GM23248 (cell line): Measurements from ENCODE around the gene SLC66A1. TPM values are rescaled to one million over a fixed set of nuclear protein-coding genes. Genes with fewer than 3 reads are reported as not detected.

Source experiments
- DNase-seq: peaks from one replicate; pipeline ENCODE4 v3.0.0-alpha.2; 2015
- H2AFZ ChIP-seq: fragments of 200-600 bp; sonication (generic); 2 replicates; pipeline ENCODE4 v1.6.1; 2016; ENCODE audit warnings: antibody characterized with exemption
- H3F3A ChIP-seq: fragments of 200-600 bp; sonication (generic); 2 replicates; pipeline ENCODE4 v1.6.1; 2016; ENCODE audit warnings: mild to moderate bottlenecking, antibody characterized with exemption, mixed run types; ENCODE audit not compliant: insufficient read depth
- H3K27ac ChIP-seq: fragments of 200-600 bp; sonication (generic); 2 replicates; pipeline ENCODE4 v1.5.1; 2016; ENCODE audit warnings: mild to moderate bottlenecking
- H3K27me3 ChIP-seq: fragments of 200-600 bp; sonication (generic); replicated peaks from 2 replicates; pipeline ENCODE4 v1.6.1; 2016; ENCODE audit warnings: mild to moderate bottlenecking; ENCODE audit not compliant: insufficient read depth
- H3K36me3 ChIP-seq: fragments of 200-600 bp; sonication (generic); 2 replicates; pipeline ENCODE4 v1.6.1; 2016; ENCODE audit warnings: low read depth, mild to moderate bottlenecking
- H3K4me1 ChIP-seq: fragments of 200-600 bp; sonication (generic); 2 replicates; pipeline ENCODE4 v1.6.1; 2016; ENCODE audit warnings: mild to moderate bottlenecking; ENCODE audit not compliant: insufficient read depth
- H3K4me2 ChIP-seq: fragments of 200-600 bp; sonication (generic); one replicate; pipeline ENCODE4 v1.6.1; 2016; ENCODE audit warnings: mild to moderate bottlenecking; ENCODE audit not compliant: unreplicated experiment
- H3K4me3 ChIP-seq: fragments of 200-600 bp; sonication (generic); 2 replicates; pipeline ENCODE4 v1.5.1; 2016; ENCODE audit warnings: mild to moderate bottlenecking
- H3K79me2 ChIP-seq: fragments of 200-600 bp; sonication (generic); 2 replicates; pipeline ENCODE4 v1.6.1; 2016; ENCODE audit warnings: mild to moderate bottlenecking; ENCODE audit not compliant: insufficient read depth
- H3K9ac ChIP-seq: fragments of 200-600 bp; sonication (generic); 2 replicates; pipeline ENCODE4 v1.6.1; 2016; ENCODE audit warnings: mild to moderate bottlenecking
- H3K9me2 ChIP-seq: fragments of 200-600 bp; sonication (generic); 2 replicates; pipeline ENCODE4 v1.6.1; 2016; ENCODE audit warnings: mixed run types, mild to moderate bottlenecking, moderate library complexity; ENCODE audit not compliant: insufficient read depth
- H3K9me3 ChIP-seq: fragments of 200-600 bp; sonication (generic); one replicate; pipeline ENCODE4 v1.6.1; 2017; ENCODE audit warnings: low read depth
- H4K20me1 ChIP-seq: fragments of 200-600 bp; sonication (generic); 2 replicates; pipeline ENCODE4 v1.6.0; 2016; ENCODE audit not compliant: insufficient read depth
- EZH2 ChIP-seq: fragments of 200-600 bp; sonication (generic); IDR thresholded peaks from 2 replicates; pipeline ENCODE4 v1.6.1; 2018; ENCODE audit warnings: antibody characterized with exemption, mild to moderate bottlenecking; ENCODE audit not compliant: insufficient read depth, poor library complexity, severe bottlenecking
- EZH2phosphoT487 ChIP-seq: fragments of 200-600 bp; sonication (generic); IDR thresholded peaks from 2 replicates; pipeline ENCODE4 v1.6.1; 2018; ENCODE audit warnings: antibody characterized with exemption, moderate library complexity, mild to moderate bottlenecking, low read depth; ENCODE audit not compliant: insufficient read depth
- WGBS, 2 experiments: methylation state at CpG; one replicate each; pipeline ENCODE4 v1.1.6; 2015 to 2017; ENCODE audit warnings: low lambda C conversion rate in 2 of 2, low coverage in 1 of 2; ENCODE audit errors: missing lambda C conversion rate in 2 of 2; 5-methylcytosine and 5-hydroxymethylcytosine counted together
- in situ Hi-C: fragments of 300-500 bp; cut with MboI; formaldehyde crosslinking; loops from 2 replicates; pipeline ENCODE4 v1.15.0; 2020
- polyA plus RNA-seq: library from polyadenylated mRNA; unstranded; fragments of >200 nt; fragmentation: Nextera tagmentation; extraction: Ambion mirVana; gene quantifications from 2 replicates; pipeline ENCODE4 v1.2.1, GENCODE V29; 2016
- total RNA-seq: library from RNA; depleted of rRNA; stranded (reverse); fragments of >200 nt; shearing (Covaris generic); gene quantifications from 2 replicates; pipeline ENCODE4 v1.2.3, GENCODE V29; 2014

Gene SLC66A1
- total and polyA plus RNA-seq, 2 experiments from 2014 or later: 13.5 to 16.2 TPM

DNA sequence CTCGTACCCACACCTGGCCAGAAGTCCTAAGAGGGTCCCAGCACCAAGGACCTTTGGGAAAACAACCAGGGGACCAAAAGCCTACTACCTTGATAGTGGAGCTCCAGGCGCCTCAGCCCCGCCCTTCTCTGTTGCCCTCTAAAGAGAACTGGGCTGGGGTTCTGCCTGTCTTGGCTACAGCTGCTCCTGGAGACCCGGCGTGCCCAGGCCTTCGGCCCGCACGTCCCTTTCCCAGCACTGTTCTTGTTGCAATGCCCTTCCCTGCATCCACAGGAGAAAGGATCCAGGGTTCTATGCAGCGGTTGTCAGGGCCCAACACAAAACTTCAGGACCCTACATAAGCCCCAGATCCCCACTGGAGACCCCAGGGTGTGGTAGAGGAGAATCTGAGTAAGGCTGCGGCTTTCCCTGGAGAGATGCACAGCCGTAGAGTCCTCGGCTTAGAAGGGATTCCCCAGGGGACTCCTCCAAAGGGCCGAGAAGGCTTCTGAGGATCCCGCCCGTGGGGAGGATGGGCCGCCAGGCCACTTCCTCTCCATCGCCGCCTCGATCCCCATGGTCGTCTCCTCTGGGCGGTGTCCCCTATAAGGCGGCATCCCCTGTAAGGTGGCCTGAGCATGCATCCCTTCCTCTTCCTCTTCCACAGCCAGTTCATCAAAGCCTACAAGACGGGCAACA lies 12.0 kb downstream of the SLC66A1 start:
- no peak for DNase-seq
- Histone ChIP-seq H2AFZ (no peak overlapping the region), H3K9me2 (no peaks in the 10 kb centered on the region), H3K79me2 (0 out of 2 replicates have a peak, but pooled peaks cover 6% of the 10 kb centered on the region), H3K4me1 (no peaks in the 10 kb centered on the region), H3K27me3 (no peaks in the 10 kb centered on the region), H3K4me2 (no peak overlapping the region), H3F3A (no peaks in the 10 kb centered on the region), H3K9me3 (no peaks in the 10 kb centered on the region), H4K20me1 (no peaks in the 10 kb centered on the region), H3K36me3 (no peaks in the 10 kb centered on the region), H3K27ac (no peak overlapping the region), H3K4me3 (no peak overlapping the region), H3K9ac (no peak overlapping the region)
- no peak for TF ChIP-seq EZH2
- no peak for TF ChIP-seq EZH2phosphoT487
- WGBS, 2 experiments: 94 to 95% methylated on average over 23 of the region's 23 CpGs
- in situ Hi-C loops: no loop called here

DNA sequence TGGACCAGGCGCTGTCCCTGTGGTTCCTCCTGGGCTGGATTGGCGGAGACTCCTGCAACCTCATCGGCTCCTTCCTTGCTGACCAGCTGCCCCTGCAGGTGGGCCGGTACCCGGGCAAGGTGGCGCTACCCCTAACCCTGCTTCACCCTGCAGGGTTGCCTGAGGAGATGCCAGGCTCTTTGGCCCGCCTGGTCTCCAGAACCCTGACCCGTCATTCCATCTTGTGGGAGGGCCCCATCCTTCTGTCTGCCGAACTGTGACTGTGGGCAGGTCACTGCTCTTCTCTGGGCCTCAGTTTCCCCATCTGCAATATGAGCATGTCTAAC lies 12.5 kb downstream of the SLC66A1 start:
- in situ Hi-C loops: no loop called here
- H3K4me3 ChIP-seq: no peak overlapping the region
- H3F3A ChIP-seq: no peaks in the 10 kb centered on the region
- no peaks in the 10 kb centered on the region for H4K20me1 ChIP-seq
- no peak for DNase-seq
- no peak overlapping the region for H3K27ac ChIP-seq
- H3K9me2 ChIP-seq: no peaks in the 10 kb centered on the region
- no peaks in the 10 kb centered on the region for H3K4me1 ChIP-seq
- H3K9me3 ChIP-seq: no peaks in the 10 kb centered on the region
- H3K4me2 ChIP-seq: no peak overlapping the region
- TF ChIP-seq EZH2: no peak
- no peak for TF ChIP-seq EZH2phosphoT487
- no peak overlapping the region for H2AFZ ChIP-seq
- H3K79me2 ChIP-seq: 0 out of 2 replicates have a peak, but pooled peaks cover 6% of the 10 kb centered on the region
- WGBS, 2 experiments: 94 to 98% methylated on average over 9 of the region's 9 CpGs
- no peaks in the 10 kb centered on the region for H3K27me3 ChIP-seq
- no peaks in the 10 kb centered on the region for H3K36me3 ChIP-seq
- H3K9ac ChIP-seq: no peak overlapping the region

DNA sequence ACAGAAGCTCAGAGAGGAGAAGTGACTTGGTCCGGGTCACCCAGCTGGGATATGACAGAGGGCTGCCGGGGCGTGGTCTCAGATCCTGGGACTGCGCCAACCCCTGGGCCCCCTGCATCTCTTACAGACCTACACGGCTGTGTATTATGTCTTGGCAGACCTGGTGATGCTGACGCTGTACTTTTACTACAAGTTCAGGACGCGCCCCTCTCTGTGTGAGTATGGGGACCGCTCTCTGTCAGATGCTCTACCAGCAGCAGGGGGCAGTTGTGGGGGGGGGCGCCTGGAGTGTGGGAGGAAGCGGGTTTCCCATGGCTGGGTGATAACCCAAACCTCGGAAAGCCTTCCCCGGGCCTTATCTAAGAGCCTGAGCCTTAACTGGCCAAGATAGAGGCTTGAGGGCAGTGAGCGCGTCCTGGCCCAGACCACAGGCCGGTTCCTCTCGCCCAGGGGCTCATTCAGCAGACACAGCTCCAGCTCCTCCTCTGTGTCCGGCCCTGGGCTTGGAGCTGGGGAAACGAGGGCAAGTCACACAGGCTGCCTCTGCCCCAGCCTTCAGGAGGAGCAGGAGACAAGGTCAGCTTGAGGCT lies 13.3 kb downstream of the SLC66A1 start:
- Histone ChIP-seq H3K9me3 (no peaks in the 10 kb centered on the region), H3K36me3 (no peaks in the 10 kb centered on the region), H3K27ac (no peak overlapping the region), H3K4me3 (no peak overlapping the region), H3K4me1 (no peaks in the 10 kb centered on the region), H3K9ac (no peak overlapping the region), H3K79me2 (0 out of 2 replicates have a peak, but pooled peaks cover 6% of the 10 kb centered on the region), H3F3A (no peaks in the 10 kb centered on the region), H3K27me3 (no peaks in the 10 kb centered on the region), H3K9me2 (no peaks in the 10 kb centered on the region), H3K4me2 (no peak overlapping the region), H2AFZ (no peak overlapping the region), H4K20me1 (no peaks in the 10 kb centered on the region)
- TF ChIP-seq EZH2 (no peak), EZH2phosphoT487 (no peak)
- in situ Hi-C loops: no loop called here
- 87 to 90% methylated on average over 16 to 19 of the region's 19 CpGs for WGBS, 2 experiments
- no peak for DNase-seq

DNA sequence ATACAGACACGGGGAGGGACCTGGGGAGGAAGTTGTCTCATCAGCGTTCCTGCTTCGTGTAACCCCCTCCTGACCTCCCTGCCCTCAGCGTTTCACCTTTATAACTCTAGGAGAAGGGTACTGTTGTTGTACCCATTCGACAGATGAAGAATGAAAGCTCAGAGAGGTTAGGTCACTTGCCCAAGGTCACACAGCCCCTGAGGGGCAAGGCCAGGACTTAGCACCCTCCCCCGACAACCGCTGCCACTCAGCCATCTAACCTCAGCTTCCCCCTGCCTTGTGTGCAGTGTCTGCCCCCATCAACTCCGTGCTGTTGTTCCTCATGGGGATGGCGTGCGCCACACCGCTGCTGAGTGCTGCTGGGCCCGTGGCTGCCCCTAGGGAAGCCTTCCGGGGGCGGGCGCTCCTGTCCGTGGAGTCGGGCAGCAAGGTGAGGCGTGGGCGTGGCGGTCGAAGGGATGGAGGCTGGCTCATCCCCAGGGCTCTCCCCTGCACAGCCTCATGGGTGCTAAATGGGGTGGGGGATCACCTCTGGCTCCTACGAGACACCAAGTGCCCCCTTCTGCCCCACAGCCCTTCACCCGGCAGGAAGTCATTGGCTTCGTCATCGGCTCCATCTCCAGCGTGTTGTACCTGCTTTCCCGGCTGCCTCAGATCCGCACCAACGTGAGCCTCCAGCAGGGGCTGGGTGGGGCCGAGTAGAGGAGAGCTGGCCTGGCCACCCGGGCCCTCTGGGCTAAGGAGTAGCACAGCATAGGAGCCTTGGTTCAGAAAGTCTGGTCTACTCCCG lies 14.0 kb downstream of the SLC66A1 start:
- Histone ChIP-seq H3K4me3 (no peak overlapping the region), H3K9me2 (no peaks in the 10 kb centered on the region), H3K27ac (no peak overlapping the region), H3K4me1 (no peaks in the 10 kb centered on the region), H3K79me2 (0 out of 2 replicates have a peak, but pooled peaks cover under 1% of the 10 kb centered on the region), H3K9ac (no peak overlapping the region), H3K36me3 (no peaks in the 10 kb centered on the region), H3F3A (no peaks in the 10 kb centered on the region), H3K9me3 (no peaks in the 10 kb centered on the region), H3K27me3 (no peaks in the 10 kb centered on the region), H4K20me1 (no peaks in the 10 kb centered on the region), H3K4me2 (no peak overlapping the region), H2AFZ (no peak overlapping the region)
- in situ Hi-C loops: no loop called here
- 92 to 93% methylated on average over 30 to 32 of the region's 32 CpGs for WGBS, 2 experiments
- TF ChIP-seq EZH2: no peak
- no peak for TF ChIP-seq EZH2phosphoT487
- no peak for DNase-seq
